Sigmoid colon (tissue), 4 donors: ENCODE data around the gene LGALS3.

Experiments
- CTCF ChIP-seq, 4 experiments: fragments of 450-650 bp in 3 of 4; fragments of 200-600 bp in 1 of 4; IDR thresholded peaks; one replicate each; pipeline ENCODE4 v1.5.1; 2016 to 2019; ENCODE audit warnings: antibody characterized with exemption in 4 of 4, mild to moderate bottlenecking in 3 of 4, moderate library complexity in 2 of 4
- EP300 ChIP-seq, 4 donors: sonication (generic); formaldehyde crosslinking; IDR thresholded peaks; one replicate each; pipeline ENCODE4 v1.6.1; 2017; ENCODE audit warnings: antibody characterized with exemption in 4 of 4
- POLR2A ChIP-seq, 2 donors: fragments of 450-650 bp; IDR thresholded peaks; one replicate each; pipeline ENCODE4 v1.6.1; 2016; ENCODE audit warnings: antibody characterized with exemption in 2 of 2, mild to moderate bottlenecking in 2 of 2, moderate library complexity in 2 of 2

GRCh38 chr14:55141825-55142224, 12.8 kb downstream of the LGALS3 start:
- TF ChIP-seq CTCF (IDR thresholded peaks at IDR 0.05) = no peak
- TF ChIP-seq POLR2A (IDR thresholded peaks at IDR 0.05) = no peak
- TF ChIP-seq EP300 (IDR thresholded peaks at IDR 0.05) = no peak
